Karpas-422 (cell line): Measurements from ENCODE around the gene ZNF516. TPM values are rescaled to one million over a fixed set of nuclear protein-coding genes. Genes with fewer than 3 reads are reported as not detected.
A peak's percentile ranks its signal among the peaks of the same experiment; 100 is the strongest.
"Not testable (repeated sequence)": the region's sequence is repeated elsewhere in the genome, so short reads cannot be mapped to it uniquely, and the experiment has no call there.

ENCODE experiments used
- DNase-seq: peaks from one replicate; pipeline ENCODE4 v3.0.0-alpha.2; 2015
- H2AFZ ChIP-seq: fragments of 200-600 bp; sonication (generic); 2 replicates; pipeline ENCODE4 v1.6.1; 2014; ENCODE audit warnings: antibody characterized with exemption, low read length, mixed read lengths
- H3K27ac ChIP-seq: fragments of 200-600 bp; sonication (generic); 2 replicates; pipeline ENCODE4 v1.5.1; 2014; ENCODE audit warnings: mild to moderate bottlenecking, low read length, moderate library complexity
- H3K27me3 ChIP-seq: fragments of 200-600 bp; sonication (generic); 2 replicates; pipeline ENCODE4 v1.6.1; 2014; ENCODE audit warnings: low read length, mixed read lengths
- H3K36me3 ChIP-seq: fragments of 200-600 bp; sonication (generic); 2 replicates; pipeline ENCODE4 v1.6.1; 2014; ENCODE audit warnings: low read length, mixed read lengths; ENCODE audit not compliant: insufficient read depth
- H3K4me1 ChIP-seq: fragments of 200-600 bp; sonication (generic); 2 replicates; pipeline ENCODE4 v1.6.1; 2014; ENCODE audit warnings: mild to moderate bottlenecking, low read length, mixed read lengths
- H3K4me2 ChIP-seq: fragments of 200-600 bp; sonication (generic); 2 replicates; pipeline ENCODE4 v1.6.1; 2014; ENCODE audit warnings: low read length, low read depth, mild to moderate bottlenecking; ENCODE audit not compliant: poor library complexity, severe bottlenecking
- H3K4me3 ChIP-seq: fragments of 200-600 bp; sonication (generic); 2 replicates; pipeline ENCODE4 v1.5.1; 2014; ENCODE audit warnings: mild to moderate bottlenecking, antibody characterized with exemption, low read length, mixed read lengths
- H3K79me2 ChIP-seq: fragments of 200-600 bp; sonication (generic); 2 replicates; pipeline ENCODE4 v1.6.1; 2014; ENCODE audit warnings: mild to moderate bottlenecking, low read length, mixed read lengths
- H3K9ac ChIP-seq: fragments of 200-600 bp; sonication (generic); 2 replicates; pipeline ENCODE4 v1.6.0; 2014; ENCODE audit warnings: low read length
- H3K9me2 ChIP-seq: fragments of 200-600 bp; sonication (generic), shearing (Covaris generic); replicated peaks from 2 replicates; pipeline ENCODE4 v1.6.0; 2014; ENCODE audit warnings: mild to moderate bottlenecking, low read length, moderate library complexity; ENCODE audit not compliant: insufficient read depth
- H3K9me3 ChIP-seq: fragments of 300-700, 200-600 bp; sonication (generic); 2 replicates; pipeline ENCODE4 v1.6.1; 2014; ENCODE audit warnings: low read length, mixed read lengths
- H4K20me1 ChIP-seq: fragments of 200-600 bp; sonication (generic); 2 replicates; pipeline ENCODE4 v1.6.1; 2014; ENCODE audit warnings: mild to moderate bottlenecking, antibody characterized with exemption, low read length, low read depth; ENCODE audit not compliant: insufficient read depth
- total RNA-seq: library from RNA; depleted of rRNA; stranded (reverse); fragments of >200 nt; shearing (Covaris generic); gene quantifications from 2 replicates; pipeline ENCODE4 v1.2.3, GENCODE V29; 2014; ENCODE audit warnings: low replicate concordance; rRNA removed

The ZNF516 gene, protein sequence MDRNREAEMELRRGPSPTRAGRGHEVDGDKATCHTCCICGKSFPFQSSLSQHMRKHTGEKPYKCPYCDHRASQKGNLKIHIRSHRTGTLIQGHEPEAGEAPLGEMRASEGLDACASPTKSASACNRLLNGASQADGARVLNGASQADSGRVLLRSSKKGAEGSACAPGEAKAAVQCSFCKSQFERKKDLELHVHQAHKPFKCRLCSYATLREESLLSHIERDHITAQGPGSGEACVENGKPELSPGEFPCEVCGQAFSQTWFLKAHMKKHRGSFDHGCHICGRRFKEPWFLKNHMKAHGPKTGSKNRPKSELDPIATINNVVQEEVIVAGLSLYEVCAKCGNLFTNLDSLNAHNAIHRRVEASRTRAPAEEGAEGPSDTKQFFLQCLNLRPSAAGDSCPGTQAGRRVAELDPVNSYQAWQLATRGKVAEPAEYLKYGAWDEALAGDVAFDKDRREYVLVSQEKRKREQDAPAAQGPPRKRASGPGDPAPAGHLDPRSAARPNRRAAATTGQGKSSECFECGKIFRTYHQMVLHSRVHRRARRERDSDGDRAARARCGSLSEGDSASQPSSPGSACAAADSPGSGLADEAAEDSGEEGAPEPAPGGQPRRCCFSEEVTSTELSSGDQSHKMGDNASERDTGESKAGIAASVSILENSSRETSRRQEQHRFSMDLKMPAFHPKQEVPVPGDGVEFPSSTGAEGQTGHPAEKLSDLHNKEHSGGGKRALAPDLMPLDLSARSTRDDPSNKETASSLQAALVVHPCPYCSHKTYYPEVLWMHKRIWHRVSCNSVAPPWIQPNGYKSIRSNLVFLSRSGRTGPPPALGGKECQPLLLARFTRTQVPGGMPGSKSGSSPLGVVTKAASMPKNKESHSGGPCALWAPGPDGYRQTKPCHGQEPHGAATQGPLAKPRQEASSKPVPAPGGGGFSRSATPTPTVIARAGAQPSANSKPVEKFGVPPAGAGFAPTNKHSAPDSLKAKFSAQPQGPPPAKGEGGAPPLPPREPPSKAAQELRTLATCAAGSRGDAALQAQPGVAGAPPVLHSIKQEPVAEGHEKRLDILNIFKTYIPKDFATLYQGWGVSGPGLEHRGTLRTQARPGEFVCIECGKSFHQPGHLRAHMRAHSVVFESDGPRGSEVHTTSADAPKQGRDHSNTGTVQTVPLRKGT
- 41.0 and 53.3 TPM in 2 replicates for total RNA-seq

DNA sequence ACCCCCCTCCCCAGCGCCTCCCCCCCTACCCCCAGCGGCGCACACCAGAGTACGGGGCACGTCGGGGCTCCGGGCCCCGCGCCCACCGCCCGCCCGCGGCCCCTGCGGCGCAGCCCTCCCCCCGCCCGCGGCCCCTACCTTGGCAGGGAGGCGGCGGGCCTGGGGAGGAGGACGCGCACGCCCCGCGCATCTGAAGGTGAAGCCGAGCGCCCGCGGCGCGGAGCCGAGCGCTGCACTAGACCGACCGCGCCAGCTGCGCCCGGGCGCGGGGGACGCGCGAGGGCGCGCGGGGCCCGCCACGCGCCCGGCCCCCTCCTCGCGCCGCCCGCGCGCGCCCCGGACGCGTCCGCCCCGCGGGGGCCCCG is at the start of gene ZNF516:
Gene ZNF516, minus strand, starts transcription at position 237 of the 365 bp plus-strand sequence. CDS start 52,188 bp downstream, outside the sequence.
- Histone ChIP-seq H3K4me1 (peaks cover 59% of the 10 kb centered on the region), H3K9ac (peak within 1 kb of the TSS; percentile 87), H3K4me2 (peak within 1 kb of the TSS; percentile 96), H3K27ac (peak within 1 kb of the TSS; percentile 96), H3K36me3 (no peaks in the 10 kb centered on the region), H4K20me1 (peaks cover 10% of the 10 kb centered on the region; the same call in 1 of the 2 replicates), H3K4me3 (peak within 1 kb of the TSS; percentile 88), H3K9me3 (no peaks in the 10 kb centered on the region), H3K9me2 (no peaks in the 10 kb centered on the region), H3K79me2 (peaks cover 27% of the 10 kb centered on the region), H2AFZ (peak within 1 kb of the TSS; percentile 27; the same call in 1 of the 2 replicates), H3K27me3 (no peaks in the 10 kb centered on the region)
- peak; percentile 83 for DNase-seq

DNA sequence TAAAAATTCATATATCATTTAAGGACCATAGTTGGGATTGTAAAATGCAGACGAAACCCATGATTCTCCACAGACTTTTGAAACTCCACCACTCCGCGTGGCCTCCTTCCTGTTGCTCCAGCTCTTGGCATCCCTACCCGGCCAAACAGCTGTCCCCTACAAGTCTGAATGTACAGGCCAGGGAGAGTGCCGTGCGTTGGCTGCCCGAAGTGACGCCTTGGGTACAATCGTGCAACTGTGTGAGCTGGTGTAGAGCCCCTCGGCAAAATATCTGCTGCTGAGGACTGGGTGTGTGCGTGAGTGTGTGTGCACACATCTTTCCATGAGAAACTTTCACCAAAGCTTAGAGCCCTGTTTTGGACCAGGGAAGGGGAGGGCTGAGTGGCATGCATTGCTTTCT is 43.8 kb upstream of the ZNF516 start:
- no peaks in the 10 kb centered on the region for H4K20me1 ChIP-seq
- H3K9me3 ChIP-seq: no peaks in the 10 kb centered on the region
- no peaks in the 10 kb centered on the region for H3K9me2 ChIP-seq
- no peak overlapping the region for H3K4me2 ChIP-seq
- no peaks in the 10 kb centered on the region for H3K27me3 ChIP-seq
- no peak overlapping the region for H3K4me3 ChIP-seq
- no peaks in the 10 kb centered on the region for H3K36me3 ChIP-seq
- H3K27ac ChIP-seq: no peak overlapping the region
- no peaks in the 10 kb centered on the region for H3K4me1 ChIP-seq
- H2AFZ ChIP-seq: no peak overlapping the region
- H3K9ac ChIP-seq: no peak overlapping the region
- DNase-seq: no peak
- H3K79me2 ChIP-seq: no peaks in the 10 kb centered on the region

DNA sequence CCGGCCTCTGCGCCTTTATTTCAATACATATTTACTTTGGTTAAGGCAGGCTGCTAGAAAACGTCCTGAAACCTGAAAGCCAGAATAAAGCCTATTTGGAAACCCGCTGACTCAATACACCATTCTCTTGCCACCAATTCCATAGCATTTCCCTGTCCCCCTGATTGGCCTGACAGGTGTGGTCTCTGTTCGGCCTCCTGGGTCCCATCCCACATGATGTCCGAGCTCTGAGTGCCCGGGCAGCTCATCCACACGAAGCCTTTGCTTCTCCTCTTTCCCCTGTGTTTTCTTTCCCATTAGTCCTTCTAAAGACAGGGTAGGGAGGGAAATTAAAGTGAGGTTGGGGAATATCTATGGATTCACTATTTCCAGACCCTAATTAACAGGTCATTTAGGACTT is 42.6 kb upstream of the ZNF516 start:
- Histone ChIP-seq H3K4me1 (no peaks in the 10 kb centered on the region), H3K9me2 (no peaks in the 10 kb centered on the region), H3K9me3 (no peaks in the 10 kb centered on the region), H3K79me2 (no peaks in the 10 kb centered on the region), H3K36me3 (no peaks in the 10 kb centered on the region), H4K20me1 (no peaks in the 10 kb centered on the region), H3K9ac (no peak overlapping the region), H3K27me3 (no peaks in the 10 kb centered on the region), H3K4me3 (no peak overlapping the region), H3K4me2 (no peak overlapping the region), H3K27ac (no peak overlapping the region), H2AFZ (no peak overlapping the region)
- DNase-seq: no peak

DNA sequence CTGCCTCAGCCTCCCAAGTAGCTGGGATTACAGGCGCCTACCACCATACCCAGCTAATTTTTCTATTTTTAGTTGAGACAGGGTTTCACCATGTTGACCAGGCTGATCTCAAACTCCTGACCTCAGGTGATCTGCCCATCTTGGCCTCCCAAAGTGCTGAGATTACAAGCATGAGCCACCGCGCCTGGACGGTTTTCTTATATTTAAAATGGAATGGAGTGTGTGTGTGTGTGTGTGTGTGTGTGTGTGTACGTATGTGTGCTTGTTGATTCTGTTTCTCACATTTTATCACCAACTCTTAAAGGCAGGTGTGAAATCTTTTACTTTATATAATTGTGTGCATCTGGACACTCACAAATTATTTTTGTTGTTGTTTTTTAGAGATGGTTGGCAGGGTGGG is 41.6 kb upstream of the ZNF516 start:
- H3K4me2 ChIP-seq, H3K9me2 ChIP-seq, DNase-seq, H3K27me3 ChIP-seq, H3K9me3 ChIP-seq, H3K79me2 ChIP-seq, H3K9ac ChIP-seq, H3K27ac ChIP-seq, H2AFZ ChIP-seq, H3K4me3 ChIP-seq, H4K20me1 ChIP-seq, H3K4me1 ChIP-seq, H3K36me3 ChIP-seq: not testable (repeated sequence)

DNA sequence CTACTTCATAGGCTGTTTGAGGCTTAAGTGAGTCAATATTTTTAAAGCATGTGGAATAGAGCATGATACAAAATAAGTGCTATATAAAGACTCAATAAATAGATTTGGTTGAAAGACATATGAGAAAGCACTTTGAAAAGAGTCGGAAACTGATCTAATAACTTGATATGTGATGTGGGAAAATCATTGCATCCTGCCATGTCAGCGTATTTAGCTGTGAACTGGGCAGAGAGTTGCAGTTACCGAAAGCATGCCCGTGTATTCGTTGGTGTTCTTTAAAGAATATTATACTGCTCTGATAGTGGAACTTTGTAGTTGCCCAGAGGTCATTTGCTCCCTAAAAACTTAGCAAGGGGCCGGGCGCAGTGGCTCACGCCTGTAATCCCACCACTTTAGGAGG is 37.8 kb upstream of the ZNF516 start:
- H3K79me2 ChIP-seq: no peaks in the 10 kb centered on the region
- H3K27ac ChIP-seq: no peak overlapping the region
- H3K4me2 ChIP-seq: no peak overlapping the region
- H3K9me3 ChIP-seq: no peaks in the 10 kb centered on the region
- DNase-seq: peak; percentile 39
- peaks cover 30% of the 10 kb centered on the region for H3K4me1 ChIP-seq
- H3K9me2 ChIP-seq: no peaks in the 10 kb centered on the region
- no peaks in the 10 kb centered on the region for H3K27me3 ChIP-seq
- H3K9ac ChIP-seq: no peak overlapping the region
- H3K36me3 ChIP-seq: no peaks in the 10 kb centered on the region
- H2AFZ ChIP-seq: no peak overlapping the region
- H3K4me3 ChIP-seq: no peak overlapping the region
- H4K20me1 ChIP-seq: no peaks in the 10 kb centered on the region

DNA sequence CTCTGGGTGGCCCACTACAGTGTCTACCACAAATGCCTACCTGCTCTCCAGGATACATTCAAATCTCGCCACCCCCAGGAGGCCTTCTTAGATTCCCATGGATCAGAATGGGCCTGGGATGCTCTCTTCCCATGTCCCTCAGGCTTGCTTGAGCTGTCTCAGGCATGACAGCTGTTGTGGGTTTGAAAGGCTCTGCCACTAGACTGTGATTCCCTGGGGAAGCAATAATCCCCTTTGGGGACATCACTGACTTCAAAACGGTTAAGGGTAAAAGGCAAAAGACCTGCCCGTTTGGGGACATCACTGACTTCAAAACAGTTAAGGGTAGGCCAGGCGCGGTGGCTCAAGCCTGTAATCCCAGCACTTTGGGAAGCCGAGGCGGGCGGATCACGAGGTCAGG is 35.8 kb upstream of the ZNF516 start:
- Histone ChIP-seq H3K27ac (no peak overlapping the region), H3K9me2 (no peaks in the 10 kb centered on the region), H3K9ac (no peak overlapping the region), H3K27me3 (no peaks in the 10 kb centered on the region; the same call in 1 of the 2 replicates), H3K4me2 (peak overlapping the region; percentile 23), H3K4me3 (no peak overlapping the region), H2AFZ (no peak overlapping the region), H4K20me1 (no peaks in the 10 kb centered on the region), H3K79me2 (no peaks in the 10 kb centered on the region), H3K9me3 (no peaks in the 10 kb centered on the region), H3K4me1 (peaks cover 36% of the 10 kb centered on the region), H3K36me3 (no peaks in the 10 kb centered on the region)
- peak; percentile 85 for DNase-seq

DNA sequence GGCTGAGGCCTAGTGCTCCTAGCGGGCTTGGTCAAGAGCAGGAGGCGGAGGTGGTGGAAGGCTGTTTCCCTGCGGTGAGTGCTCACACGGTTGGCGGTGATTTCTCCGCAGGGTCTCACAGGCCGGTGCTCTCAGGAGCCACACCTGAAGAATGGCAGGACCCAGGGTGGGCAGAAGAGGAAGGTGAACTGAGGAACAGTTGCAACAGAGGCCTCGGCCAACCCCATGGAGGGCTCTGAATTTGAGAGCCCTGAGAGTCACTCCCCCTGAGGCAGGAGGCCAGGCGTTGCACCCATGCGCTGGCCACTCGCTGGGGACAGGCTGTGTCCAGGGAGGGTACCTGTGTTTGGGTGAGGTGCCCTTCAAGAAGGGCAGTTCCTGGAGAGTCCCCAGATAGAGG is 35.3 kb upstream of the ZNF516 start:
- no peaks in the 10 kb centered on the region for H3K9me2 ChIP-seq
- H3K4me1 ChIP-seq: peaks cover 41% of the 10 kb centered on the region
- DNase-seq: no peak
- H3K27ac ChIP-seq: no peak overlapping the region
- no peak overlapping the region for H2AFZ ChIP-seq
- H3K79me2 ChIP-seq: no peaks in the 10 kb centered on the region
- H3K4me3 ChIP-seq: no peak overlapping the region
- H3K9me3 ChIP-seq: no peaks in the 10 kb centered on the region
- H3K4me2 ChIP-seq: peak overlapping the region; percentile 23
- no peak overlapping the region for H3K9ac ChIP-seq
- H3K27me3 ChIP-seq: no peaks in the 10 kb centered on the region; the same call in 1 of the 2 replicates
- no peaks in the 10 kb centered on the region for H3K36me3 ChIP-seq
- H4K20me1 ChIP-seq: no peaks in the 10 kb centered on the region
